Caco-2 (cell line): ENCODE measurements around the gene DLK1. TPM values are rescaled to one million over a fixed set of nuclear protein-coding genes. Genes with fewer than 3 reads are reported as not detected.

Experiments
- BruUV-seq: library from RNA; stranded (reverse); fragments of 400-500 nt; replicated peaks from 2 replicates; lab custom pipeline; 2021; lab: Mats Ljungman, UMichigan
- CTCF ChIA-PET: fragments of 300-600 bp; sonication (Branson Sonifier 250); formaldehyde crosslinking; loops from one replicate; lab custom pipeline; 2022; ENCODE audit warnings: antibody characterized with exemption; lab: Charles Lee
- POLR2A ChIA-PET: fragments of 300-600 bp; sonication (Branson Sonifier 250); formaldehyde crosslinking; loops from one replicate; lab custom pipeline; 2022; ENCODE audit warnings: antibody characterized with exemption; lab: Charles Lee
- DNase-seq, 2 experiments: peaks; one replicate each; pipeline versions ENCODE4 v3.0.0 to v3.0.0-alpha.2; 2020 to 2022
- H3K27me3 ChIP-seq: replicated peaks from 2 replicates; pipeline ENCODE4 v1.6.0; 2011; ENCODE audit warnings: low read length; ENCODE audit not compliant: control insufficient read depth, insufficient read depth
- H3K36me3 ChIP-seq: 2 replicates; pipeline ENCODE4 v1.5.1; 2011; ENCODE audit warnings: low read length; ENCODE audit not compliant: control insufficient read depth, insufficient read depth
- H3K4me1 ChIP-seq: fragments of 250-450 bp; sonication (Bioruptor Pico); 2 replicates; pipeline ENCODE4 v1.5.1; 2020; ENCODE audit warnings: mild to moderate bottlenecking
- H3K4me3 ChIP-seq: 2 replicates; pipeline ENCODE4 v1.5.1; 2011; ENCODE audit warnings: low read depth, mild to moderate bottlenecking, control low read depth, low read length
- H3K9me3 ChIP-seq: fragments of 250-450 bp; sonication (Bioruptor Pico); 2 replicates; pipeline ENCODE4 v1.5.1; 2020; ENCODE audit warnings: mild to moderate bottlenecking, moderate library complexity
- H3K27ac Mint-ChIP-seq: one replicate; pipeline ENCODE4 v1.8.0; 2022; ENCODE audit warnings: mixed read lengths; ENCODE audit not compliant: unreplicated experiment
- H3K27me3 Mint-ChIP-seq: one replicate; pipeline ENCODE4 v1.8.0; 2022; ENCODE audit warnings: mixed read lengths; ENCODE audit not compliant: insufficient read depth, unreplicated experiment
- H3K36me3 Mint-ChIP-seq: one replicate; pipeline ENCODE4 v1.8.0; 2022; ENCODE audit warnings: mild to moderate bottlenecking, mixed read lengths; ENCODE audit not compliant: insufficient read depth, unreplicated experiment
- H3K4me1 Mint-ChIP-seq: one replicate; pipeline ENCODE4 v1.8.0; 2022; ENCODE audit warnings: low read depth, mixed read lengths; ENCODE audit not compliant: unreplicated experiment
- H3K4me3 Mint-ChIP-seq: one replicate; pipeline ENCODE4 v1.8.0; 2022; ENCODE audit warnings: mild to moderate bottlenecking, moderate library complexity, mixed read lengths; ENCODE audit not compliant: unreplicated experiment
- H3K9me3 Mint-ChIP-seq: one replicate; pipeline ENCODE4 v1.8.0; 2022; ENCODE audit warnings: mixed read lengths; ENCODE audit not compliant: unreplicated experiment
- CTCF ChIP-seq, 2 experiments: fragments of 200-600 bp in 1 of 2; IDR thresholded peaks; 1 replicate in 1 of 2; 2 replicates in 1 of 2; pipeline versions ENCODE4 v1.5.1 to v1.8.0; 2011 to 2022; ENCODE audit warnings: antibody characterized with exemption in 1 of 2, control low read depth in 1 of 2, inconsistent platforms in 1 of 2, low read depth in 1 of 2, low read length in 1 of 2, mild to moderate bottlenecking in 1 of 2, moderate library complexity in 1 of 2; ENCODE audit not compliant: insufficient read depth in 1 of 2, severe bottlenecking in 1 of 2, unreplicated experiment in 1 of 2
- intact Hi-C: fragments of 100-400 bp; cut with micrococcal nuclease; formaldehyde crosslinking; loops from one replicate; pipeline ENCODE4 v1.10.0; 2022; ENCODE audit not compliant: unreplicated experiment
- total RNA-seq: library from RNA; stranded (reverse); gene quantifications from 2 replicates; pipeline ENCODE4 v1.2.3, GENCODE V29; 2022

DLK1 gene
- total RNA-seq, 1 experiment from 2014 or later = not detected

GRCh38 chr14:100785338-100785615 lies 58.6 kb downstream of the DLK1 start:
- ChIA-PET POLR2A (no interaction called here), CTCF (no interaction called here)
- DNase-seq = no peak
- intact Hi-C loops = no loop called here
- no peak overlapping the region for H3K4me3 ChIP-seq
- Mint-ChIP-seq H3K27me3 (peaks cover under 1% of the 10 kb centered on the region), H3K4me1 (no peaks in the 10 kb centered on the region), H3K27ac (no peak overlapping the region), H3K36me3 (no peaks in the 10 kb centered on the region), H3K4me3 (no peak overlapping the region), H3K9me3 (no peaks in the 10 kb centered on the region)
- no peak for TF ChIP-seq CTCF (IDR thresholded peaks at IDR 0.05; ENCODE audit: insufficient read depth in 1 of 2, low read depth in 1 of 2, low read length in 1 of 2, severe bottlenecking in 1 of 2, unreplicated experiment in 1 of 2)
- H3K27me3 ChIP-seq = no peaks in the 10 kb centered on the region
- no peaks in the 10 kb centered on the region for H3K4me1 ChIP-seq
- no TSS peak for BruUV-seq
- H3K36me3 ChIP-seq = no peaks in the 10 kb centered on the region
- no peaks in the 10 kb centered on the region for H3K9me3 ChIP-seq

GRCh38 chr14:100785626-100786025 lies 58.9 kb downstream of the DLK1 start:
- Histone ChIP-seq H3K36me3 (no peaks in the 10 kb centered on the region), H3K4me1 (no peaks in the 10 kb centered on the region), H3K4me3 (no peak overlapping the region), H3K9me3 (no peaks in the 10 kb centered on the region), H3K27me3 (no peaks in the 10 kb centered on the region)
- intact Hi-C loops = no loop called here
- Mint-ChIP-seq H3K36me3 (no peaks in the 10 kb centered on the region), H3K9me3 (no peaks in the 10 kb centered on the region), H3K4me3 (no peak overlapping the region), H3K27ac (no peak overlapping the region), H3K27me3 (no peaks in the 10 kb centered on the region), H3K4me1 (no peaks in the 10 kb centered on the region)
- DNase-seq = no peak
- no TSS peak for BruUV-seq
- ChIA-PET CTCF (no interaction called here), POLR2A (no interaction called here)
- no peak for TF ChIP-seq CTCF (IDR thresholded peaks at IDR 0.05; ENCODE audit: insufficient read depth in 1 of 2, low read depth in 1 of 2, low read length in 1 of 2, severe bottlenecking in 1 of 2, unreplicated experiment in 1 of 2)

- TF ChIP-seq CTCF (IDR thresholded peaks at IDR 0.05; ENCODE audit: insufficient read depth in 1 of 2, low read depth in 1 of 2, low read length in 1 of 2, severe bottlenecking in 1 of 2, unreplicated experiment in 1 of 2) = no peak
- Histone ChIP-seq H3K4me1 (no peaks in the 10 kb centered on the region), H3K4me3 (no peak overlapping the region), H3K9me3 (no peaks in the 10 kb centered on the region), H3K27me3 (no peaks in the 10 kb centered on the region), H3K36me3 (no peaks in the 10 kb centered on the region)
- no peak overlapping the region for H3K27ac Mint-ChIP-seq
- no TSS peak for BruUV-seq
- no peaks in the 10 kb centered on the region for H3K9me3 Mint-ChIP-seq
- H3K36me3 Mint-ChIP-seq = no peaks in the 10 kb centered on the region
- POLR2A ChIA-PET = no interaction called here
- H3K4me1 Mint-ChIP-seq = no peaks in the 10 kb centered on the region
- no peak for DNase-seq
- intact Hi-C loops = no loop called here
- no peak overlapping the region for H3K4me3 Mint-ChIP-seq
- CTCF ChIA-PET = no interaction called here
- H3K27me3 Mint-ChIP-seq = no peaks in the 10 kb centered on the region
These were observed 59.4 kb downstream of the DLK1 start for GRCh38 chr14:100786131-100786530.
